Right lobe of liver (tissue), 4 donors: ENCODE data around the gene NUP133.

Source experiments
- CTCF ChIP-seq, 4 donors: fragments of 200-600 bp in 3 of 4; fragments of 450-650 bp in 1 of 4; IDR thresholded peaks; one replicate each; pipeline versions ENCODE4 v1.5.1 to v1.8.0; 2016 to 2022; ENCODE audit warnings: antibody characterized with exemption in 4 of 4, mild to moderate bottlenecking in 2 of 4
- POLR2A ChIP-seq: fragments of 450-650 bp; IDR thresholded peaks from one replicate; pipeline ENCODE4 v1.6.1; 2017; ENCODE audit warnings: antibody characterized with exemption, mild to moderate bottlenecking
- donor health status: DM: no; HTN: no; CAD: no.
- donor health status: DM: no; HTN: no; CAD: no.
- donor health status: DM: no; HTN: yes; CAD: no.

DNA sequence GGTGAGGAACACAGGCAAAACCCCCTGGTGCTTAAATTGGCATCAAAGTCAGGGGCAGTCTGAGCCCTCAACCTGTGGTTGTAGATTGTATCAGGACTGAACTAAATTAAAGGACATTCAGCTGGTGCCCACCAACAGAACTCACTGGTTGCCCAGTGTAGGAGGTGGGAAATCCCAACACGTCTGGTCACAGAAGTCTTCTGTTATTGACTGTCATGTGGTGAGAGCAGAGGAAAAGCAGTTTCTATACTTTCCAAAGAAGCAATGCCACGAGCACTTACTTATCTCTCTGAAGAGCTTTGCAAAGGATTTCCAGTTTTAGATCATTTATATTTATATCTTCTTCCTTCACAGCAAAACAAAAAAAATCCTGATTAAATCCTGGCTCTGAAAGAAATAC is 59.3 kb downstream of the NUP133 start:
- TF ChIP-seq POLR2A: no peak
- no peak for TF ChIP-seq CTCF (IDR thresholded peaks at IDR 0.05)
